ENCODE results near the gene NOSIP.

DNA sequence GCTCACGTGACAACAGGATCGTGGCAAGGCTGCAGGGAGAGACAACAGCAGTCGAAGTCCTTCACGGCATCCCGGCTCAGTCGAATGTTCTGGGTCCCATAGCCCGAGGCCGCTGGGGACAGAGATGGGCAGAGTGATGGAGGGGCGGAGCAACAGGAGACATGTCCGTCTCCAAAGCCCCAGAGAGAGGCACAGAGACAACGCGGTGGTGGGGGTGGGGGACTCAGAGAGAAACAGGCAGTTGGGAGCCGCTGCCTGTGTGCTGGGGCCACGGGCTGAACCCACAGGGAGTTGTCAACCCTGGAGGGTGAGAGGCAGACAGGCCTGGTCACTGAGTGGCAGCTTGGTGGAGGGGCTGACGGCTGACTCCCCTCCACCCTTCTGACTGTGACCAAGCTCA is 20.4 kb downstream of the NOSIP start:
- TF ChIP-seq, protein P1, sequence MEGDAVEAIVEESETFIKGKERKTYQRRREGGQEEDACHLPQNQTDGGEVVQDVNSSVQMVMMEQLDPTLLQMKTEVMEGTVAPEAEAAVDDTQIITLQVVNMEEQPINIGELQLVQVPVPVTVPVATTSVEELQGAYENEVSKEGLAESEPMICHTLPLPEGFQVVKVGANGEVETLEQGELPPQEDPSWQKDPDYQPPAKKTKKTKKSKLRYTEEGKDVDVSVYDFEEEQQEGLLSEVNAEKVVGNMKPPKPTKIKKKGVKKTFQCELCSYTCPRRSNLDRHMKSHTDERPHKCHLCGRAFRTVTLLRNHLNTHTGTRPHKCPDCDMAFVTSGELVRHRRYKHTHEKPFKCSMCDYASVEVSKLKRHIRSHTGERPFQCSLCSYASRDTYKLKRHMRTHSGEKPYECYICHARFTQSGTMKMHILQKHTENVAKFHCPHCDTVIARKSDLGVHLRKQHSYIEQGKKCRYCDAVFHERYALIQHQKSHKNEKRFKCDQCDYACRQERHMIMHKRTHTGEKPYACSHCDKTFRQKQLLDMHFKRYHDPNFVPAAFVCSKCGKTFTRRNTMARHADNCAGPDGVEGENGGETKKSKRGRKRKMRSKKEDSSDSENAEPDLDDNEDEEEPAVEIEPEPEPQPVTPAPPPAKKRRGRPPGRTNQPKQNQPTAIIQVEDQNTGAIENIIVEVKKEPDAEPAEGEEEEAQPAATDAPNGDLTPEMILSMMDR (IDR thresholded peaks at IDR 0.05), result no peak
- TF ChIP-seq POLR2AphosphoS5 (IDR thresholded peaks at IDR 0.05) (no peak), POLR2A (IDR thresholded peaks at IDR 0.05) (no peak), EP300 (IDR thresholded peaks at IDR 0.05) (no peak)
